HG02678 (cell line): ENCODE data around the gene RPS3A.
A peak's percentile ranks its signal among the peaks of the same experiment; 100 is the strongest.
"Not testable (repeated sequence)": the region's sequence is repeated elsewhere in the genome, so short reads cannot be mapped to it uniquely, and the experiment has no call there.

Experiments used
- ATAC-seq: cut with Tn5 transposase; IDR thresholded peaks from one replicate; pipeline ENCODE4 v1.9.1; 2021; ENCODE audit warnings: mild to moderate bottlenecking, moderate library complexity; ENCODE audit not compliant: unreplicated experiment

RPS3A gene

DNA sequence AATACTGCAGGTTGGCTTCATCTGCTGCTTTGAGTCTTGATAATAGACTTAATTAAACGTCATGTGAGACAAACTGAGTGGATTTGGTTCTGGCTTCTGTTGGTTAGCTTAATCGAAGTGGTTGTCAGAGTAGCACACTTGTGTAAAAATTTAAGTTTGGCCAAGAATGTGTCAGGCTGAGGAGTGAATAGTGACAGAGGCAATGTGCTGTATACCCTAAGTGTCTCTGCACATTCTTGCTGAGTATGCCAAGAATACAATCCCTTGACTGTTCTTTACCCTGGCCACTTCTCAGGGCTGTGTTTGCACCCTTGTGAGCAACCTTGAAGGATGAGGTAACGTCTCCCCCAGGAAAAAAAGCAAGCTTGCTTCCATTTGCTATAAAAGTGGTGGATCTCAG is 14.9 kb downstream of the RPS3A start:
- ATAC-seq: no peak

- ATAC-seq: no peak
Observed at GRCh38 chr4:151114986-151115385, 15.6 kb downstream of the RPS3A start.

DNA sequence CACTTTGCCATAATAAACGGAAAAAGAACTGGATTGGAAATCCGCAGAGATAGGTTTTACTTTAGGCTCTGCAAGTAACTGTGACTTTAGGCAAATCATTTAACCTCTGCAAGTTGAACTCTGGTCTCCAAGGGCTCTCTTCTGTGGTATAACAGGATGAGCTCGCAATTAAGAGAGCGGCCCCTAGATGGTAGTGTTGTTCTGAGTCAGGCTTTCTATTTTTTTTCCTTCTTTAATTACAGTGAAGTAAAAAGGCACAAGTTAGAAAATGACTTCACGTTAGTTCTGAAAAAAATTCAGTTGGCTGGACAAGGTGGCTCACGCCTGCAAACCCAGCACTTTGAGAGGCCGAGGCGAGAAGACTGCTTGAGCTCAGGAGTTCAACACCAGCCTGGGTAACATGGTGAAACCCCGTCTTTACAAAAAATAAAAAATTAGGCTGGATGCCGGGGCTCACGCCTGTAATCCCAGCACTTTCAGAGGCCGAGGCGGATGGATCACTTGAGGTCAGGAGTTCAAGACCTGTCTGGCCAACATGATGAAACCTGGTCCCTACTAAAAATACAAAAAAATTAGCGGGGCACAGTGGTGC is 18.0 kb downstream of the RPS3A start:
- peak; percentile 97 for ATAC-seq

- no peak for ATAC-seq
Observed at GRCh38 chr4:151129796-151130195, 30.4 kb downstream of the RPS3A start.

DNA sequence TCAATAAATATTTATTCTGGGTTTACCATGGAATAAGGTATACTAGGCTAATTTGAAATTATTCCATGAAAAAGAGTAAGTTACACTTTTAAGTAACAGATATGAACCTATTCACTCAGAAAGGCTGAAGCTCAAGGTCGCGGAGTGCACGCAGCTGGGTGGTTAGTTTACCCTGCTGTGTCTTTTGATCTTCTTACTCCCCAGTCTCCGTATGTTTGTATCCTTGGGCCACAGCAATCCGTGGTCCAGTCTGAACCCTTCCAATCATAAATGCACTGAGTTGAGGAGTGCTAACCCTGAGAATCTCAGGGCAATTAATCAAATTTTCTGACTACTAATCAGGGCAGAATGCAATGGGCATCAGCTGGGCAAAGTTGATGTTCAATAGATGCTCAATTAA is 33.9 kb downstream of the RPS3A start:
- ATAC-seq: no peak

DNA sequence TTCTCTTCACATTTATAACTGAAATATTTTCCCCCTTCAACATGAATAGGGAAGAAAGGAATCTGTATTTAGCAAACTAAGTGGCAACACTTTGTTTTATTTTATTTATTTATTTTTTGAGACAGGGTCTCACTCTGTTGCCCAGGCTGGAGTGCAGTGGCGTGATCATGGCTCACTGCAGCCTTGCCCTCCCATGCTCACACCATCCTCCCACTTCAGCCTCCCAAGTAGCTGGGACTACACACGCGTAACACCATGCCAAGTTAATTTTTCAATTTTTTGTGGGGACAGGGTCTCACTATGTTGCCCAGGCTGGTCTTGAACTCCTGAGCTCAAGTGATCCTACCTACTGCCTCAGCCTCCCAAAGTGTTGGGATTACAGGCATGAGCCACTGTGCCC is 36.6 kb downstream of the RPS3A start:
- ATAC-seq: not testable (repeated sequence)

GRCh38 chr4:151139814-151140213 is 40.4 kb downstream of the RPS3A start:
- ATAC-seq: no peak

- no peak for ATAC-seq
Observed at GRCh38 chr4:151142758-151143157, 43.3 kb downstream of the RPS3A start.

DNA sequence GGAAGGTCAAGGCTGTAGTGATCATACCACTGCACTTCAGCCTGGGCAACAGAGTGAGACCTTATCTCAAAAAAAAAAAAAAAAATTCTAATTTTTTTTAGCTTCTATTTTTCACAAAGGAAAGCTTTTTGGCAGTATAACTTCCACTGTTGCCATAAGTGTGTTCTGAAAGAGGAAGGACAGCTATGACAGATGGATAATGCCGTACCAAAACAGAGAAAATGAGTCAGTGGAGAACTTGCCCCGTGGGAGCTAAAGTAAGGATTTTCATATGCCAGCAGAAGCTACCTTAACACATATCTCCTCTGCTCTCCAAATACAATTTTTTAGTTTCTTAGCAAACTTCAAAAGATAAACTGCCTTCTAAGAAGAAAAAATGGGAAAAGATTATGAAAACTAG is 43.7 kb downstream of the RPS3A start:
- no peak for ATAC-seq

DNA sequence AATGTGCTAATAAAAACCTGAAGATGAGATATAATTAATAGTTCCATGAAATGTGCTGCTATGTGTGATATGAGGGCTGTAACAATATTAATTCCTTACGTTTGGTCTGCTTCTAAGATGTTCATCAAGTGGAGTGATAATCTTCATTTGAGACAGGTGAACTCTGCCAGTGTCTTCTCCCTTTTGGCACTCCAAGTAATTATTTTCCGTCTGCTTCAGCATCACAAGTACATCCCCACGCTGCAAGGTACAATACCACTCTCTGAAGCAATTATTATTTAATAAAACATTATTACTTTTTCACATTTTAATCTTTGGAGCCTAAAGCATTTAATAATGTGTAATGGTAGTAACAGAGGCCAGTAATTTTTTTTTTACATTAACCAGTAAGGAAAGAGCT is 44.4 kb downstream of the RPS3A start:
- ATAC-seq: no peak

GRCh38 chr4:151144329-151145072 is 45.1 kb downstream of the RPS3A start:
- ATAC-seq: no peak

GRCh38 chr4:151147000-151147399 is 47.6 kb downstream of the RPS3A start:
- ATAC-seq: no peak

- ATAC-seq: no peak
Observed at GRCh38 chr4:151148261-151148660, 48.8 kb downstream of the RPS3A start.

DNA sequence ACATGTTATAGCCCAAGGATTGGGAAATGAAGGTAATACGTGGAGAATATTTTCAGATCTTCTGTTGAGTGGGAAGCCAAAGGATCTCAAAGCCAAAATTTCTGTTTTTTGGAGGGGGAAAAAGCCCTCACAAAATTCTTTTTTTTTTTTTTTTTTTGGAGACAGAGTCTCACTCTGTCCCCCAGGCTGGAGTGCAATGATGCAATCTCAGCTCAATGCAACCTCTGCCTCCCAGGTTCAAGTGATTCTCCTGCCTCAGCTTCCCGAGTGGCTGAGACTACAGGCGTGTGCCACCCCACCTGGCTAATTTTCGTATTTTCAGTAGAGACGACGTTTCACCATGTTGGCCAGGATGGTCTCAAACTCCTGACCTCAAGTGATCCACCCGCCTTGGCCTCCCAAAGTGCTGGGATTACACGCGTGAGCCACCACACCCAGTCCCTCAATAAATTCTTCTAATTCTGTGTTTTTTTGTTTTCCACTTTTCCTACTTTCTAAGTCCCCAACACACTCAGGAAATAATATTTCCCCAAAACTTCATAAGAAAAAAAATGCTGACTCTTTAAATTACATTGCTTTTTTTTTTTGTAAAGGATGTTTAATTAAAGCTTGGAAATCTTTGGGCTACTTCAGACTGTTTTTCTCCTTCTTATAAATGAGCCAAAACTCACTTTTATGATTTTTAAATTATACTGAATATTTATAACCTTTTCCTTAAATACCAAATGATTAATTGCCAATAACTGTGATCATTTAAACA is 51.6 kb downstream of the RPS3A start:
- ATAC-seq: no peak

GRCh38 chr4:151152028-151152427 is 52.6 kb downstream of the RPS3A start:
- no peak for ATAC-seq

GRCh38 chr4:151153585-151153984 is 54.2 kb downstream of the RPS3A start:
- no peak for ATAC-seq
